DND-41 (cell line): ENCODE results near the gene KANSL1L.

ENCODE experiments used
- ATAC-seq: fragments of 200-7000 bp; cut with Tn5 transposase; 3 replicates; pipeline ENCODE4 v1.9.1; 2021; ENCODE audit warnings: low read depth; ENCODE audit not compliant: insufficient read depth
- DNase-seq: peaks from one replicate; pipeline ENCODE4 v3.0.0-alpha.2; 2020
- H2AFZ ChIP-seq: 2 replicates; pipeline ENCODE4 v1.6.0; 2012; ENCODE audit warnings: low read depth, low read length
- H3K27ac ChIP-seq: 2 replicates; pipeline ENCODE4 v1.5.1; 2012; ENCODE audit warnings: low read length, inconsistent platforms
- H3K27me3 ChIP-seq: fragments of 200-600 bp; sonication (generic); 2 replicates; pipeline ENCODE4 v1.6.0; 2012; ENCODE audit warnings: low read length, mild to moderate bottlenecking, inconsistent platforms; ENCODE audit not compliant: insufficient read depth, poor library complexity
- H3K36me3 ChIP-seq: 2 replicates; pipeline ENCODE4 v1.5.1; 2012; ENCODE audit warnings: low read length, inconsistent platforms; ENCODE audit not compliant: insufficient read depth
- H3K4me1 ChIP-seq: 2 replicates; pipeline ENCODE4 v1.5.1; 2012; ENCODE audit warnings: mild to moderate bottlenecking, low read length; ENCODE audit not compliant: insufficient read depth
- H3K4me2 ChIP-seq: 2 replicates; pipeline ENCODE4 v1.6.0; 2012; ENCODE audit warnings: mild to moderate bottlenecking, moderate library complexity, low read length, inconsistent platforms; ENCODE audit not compliant: insufficient read depth
- H3K4me3 ChIP-seq, 2 experiments: fragments of 200-600 bp in 1 of 2; shearing (Covaris generic) in 1 of 2; 2 replicates each; pipeline ENCODE4 v1.5.1; 2012 to 2016; ENCODE audit warnings: inconsistent platforms in 2 of 2, low read length in 2 of 2, mild to moderate bottlenecking in 2 of 2, low read depth in 1 of 2, moderate library complexity in 1 of 2
- H3K79me2 ChIP-seq: 2 replicates; pipeline ENCODE4 v1.6.0; 2012; ENCODE audit warnings: low read length, inconsistent platforms; ENCODE audit not compliant: insufficient read depth
- H3K9ac ChIP-seq: 2 replicates; pipeline ENCODE4 v1.6.0; 2012; ENCODE audit warnings: low read depth, mild to moderate bottlenecking, inconsistent platforms, low read length, moderate library complexity
- H3K9me3 ChIP-seq: 2 replicates; pipeline ENCODE4 v1.5.1; 2012; ENCODE audit warnings: low read length, moderate library complexity, mild to moderate bottlenecking, inconsistent platforms; ENCODE audit not compliant: insufficient read depth, severe bottlenecking
- H4K20me1 ChIP-seq: 2 replicates; pipeline ENCODE4 v1.6.0; 2012; ENCODE audit warnings: low read length; ENCODE audit not compliant: insufficient read depth
- EZH2 ChIP-seq: IDR thresholded peaks from 3 replicates; pipeline ENCODE4 v1.6.1; 2012; ENCODE audit warnings: borderline replicate concordance, low read depth, mild to moderate bottlenecking, moderate library complexity, low read length, inconsistent platforms; ENCODE audit not compliant: severe bottlenecking
- TF ChIP-seq, protein P1 (sequence below): IDR thresholded peaks from 2 replicates; pipeline ENCODE4 v1.5.1; 2012; ENCODE audit warnings: borderline replicate concordance, low read length, moderate library complexity, mild to moderate bottlenecking; ENCODE audit not compliant: poor library complexity, severe bottlenecking; ENCODE audit errors: extremely low read depth

The KANSL1L gene

DNA sequence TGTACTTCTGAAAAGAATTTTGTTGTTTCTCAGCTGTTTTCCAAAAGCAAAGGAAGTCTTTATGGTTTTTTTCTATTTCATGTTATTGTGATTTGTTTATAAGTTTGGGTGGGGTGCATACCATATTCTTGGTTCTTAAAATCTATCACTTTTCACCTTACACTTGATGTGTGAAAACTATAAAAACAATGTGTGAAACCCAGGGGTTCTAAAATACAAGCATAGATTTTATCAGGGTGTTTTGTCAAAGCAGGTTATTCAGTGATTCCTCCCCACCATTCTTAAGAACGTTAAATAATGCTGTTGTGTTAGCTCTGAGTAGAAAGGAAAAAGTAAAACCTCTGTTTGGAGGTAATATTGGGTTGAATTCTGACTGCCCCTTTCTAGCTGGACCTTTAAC, 151.1 kb downstream of the KANSL1L start:
- Histone ChIP-seq H3K79me2 (peaks cover 10% of the 10 kb centered on the region), H3K9me3 (no peaks in the 10 kb centered on the region), H3K4me1 (no peaks in the 10 kb centered on the region), H3K4me2 (no peak overlapping the region), H3K27me3 (no peaks in the 10 kb centered on the region), H3K36me3 (peaks cover 95% of the 10 kb centered on the region), H3K4me3 (no peak overlapping the region), H3K9ac (no peak overlapping the region), H3K27ac (no peak overlapping the region), H4K20me1 (peaks cover 21% of the 10 kb centered on the region; the same call in 1 of the 2 replicates), H2AFZ (no peak overlapping the region)
- ATAC-seq, result no peak
- TF ChIP-seq EZH2, result no peak
- TF ChIP-seq, protein P1, sequence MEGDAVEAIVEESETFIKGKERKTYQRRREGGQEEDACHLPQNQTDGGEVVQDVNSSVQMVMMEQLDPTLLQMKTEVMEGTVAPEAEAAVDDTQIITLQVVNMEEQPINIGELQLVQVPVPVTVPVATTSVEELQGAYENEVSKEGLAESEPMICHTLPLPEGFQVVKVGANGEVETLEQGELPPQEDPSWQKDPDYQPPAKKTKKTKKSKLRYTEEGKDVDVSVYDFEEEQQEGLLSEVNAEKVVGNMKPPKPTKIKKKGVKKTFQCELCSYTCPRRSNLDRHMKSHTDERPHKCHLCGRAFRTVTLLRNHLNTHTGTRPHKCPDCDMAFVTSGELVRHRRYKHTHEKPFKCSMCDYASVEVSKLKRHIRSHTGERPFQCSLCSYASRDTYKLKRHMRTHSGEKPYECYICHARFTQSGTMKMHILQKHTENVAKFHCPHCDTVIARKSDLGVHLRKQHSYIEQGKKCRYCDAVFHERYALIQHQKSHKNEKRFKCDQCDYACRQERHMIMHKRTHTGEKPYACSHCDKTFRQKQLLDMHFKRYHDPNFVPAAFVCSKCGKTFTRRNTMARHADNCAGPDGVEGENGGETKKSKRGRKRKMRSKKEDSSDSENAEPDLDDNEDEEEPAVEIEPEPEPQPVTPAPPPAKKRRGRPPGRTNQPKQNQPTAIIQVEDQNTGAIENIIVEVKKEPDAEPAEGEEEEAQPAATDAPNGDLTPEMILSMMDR, result no peak
- DNase-seq, result no peak

DNA sequence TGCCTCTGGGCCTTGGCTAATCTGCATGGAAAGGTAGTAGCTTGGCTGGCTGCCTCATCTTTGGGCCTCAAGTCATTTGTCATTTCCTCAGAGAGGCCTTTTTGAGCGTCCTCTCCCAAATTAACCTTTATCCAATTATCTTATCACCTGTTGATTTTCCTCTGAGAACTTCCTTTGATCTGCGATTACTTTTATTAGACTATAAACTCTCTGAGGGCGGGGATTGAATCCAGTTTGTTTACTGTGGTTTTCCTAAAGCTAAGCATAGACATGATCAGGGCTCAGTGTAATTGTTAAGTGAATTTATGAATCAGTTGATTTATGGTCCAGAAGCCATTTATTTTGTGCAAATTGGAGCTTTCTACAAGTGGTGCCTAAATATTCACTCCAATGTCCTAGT, 161.3 kb downstream of the KANSL1L start:
- H3K36me3 ChIP-seq, result peaks cover 82% of the 10 kb centered on the region
- no peak overlapping the region for H2AFZ ChIP-seq
- H3K4me2 ChIP-seq, result no peak overlapping the region

DNA sequence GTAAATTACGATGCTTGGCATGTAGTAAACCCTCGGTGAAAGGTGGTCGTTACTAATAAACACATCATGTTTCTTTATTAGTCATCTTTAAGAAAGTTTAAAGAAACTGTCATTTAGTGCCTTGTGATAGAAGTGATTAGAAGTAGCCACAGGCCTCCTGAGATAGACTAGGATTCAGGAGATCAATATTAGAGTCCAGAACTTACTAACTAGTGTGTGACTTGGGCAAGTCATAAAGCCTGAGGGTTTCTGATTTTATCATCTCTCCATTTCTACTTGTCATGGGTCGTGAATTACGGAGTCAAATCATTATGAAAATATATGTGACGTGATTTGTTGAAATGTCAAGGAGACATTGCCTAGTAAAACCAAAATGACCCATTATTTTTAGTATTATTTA, 162.1 kb downstream of the KANSL1L start:
- no peak overlapping the region for H2AFZ ChIP-seq
- no peaks in the 10 kb centered on the region for H3K27me3 ChIP-seq
- ATAC-seq (no peak), DNase-seq (no peak)
- no peak overlapping the region for H3K4me3 ChIP-seq
- H3K79me2 ChIP-seq, result peaks cover 99% of the 10 kb centered on the region
- H3K9me3 ChIP-seq, result no peaks in the 10 kb centered on the region
- H4K20me1 ChIP-seq, result peaks cover 72% of the 10 kb centered on the region
- H3K27ac ChIP-seq, result no peak overlapping the region
- peaks cover 17% of the 10 kb centered on the region for H3K4me1 ChIP-seq
- peaks cover 83% of the 10 kb centered on the region for H3K36me3 ChIP-seq
- TF ChIP-seq EZH2, result no peak
- TF ChIP-seq, protein P1, result no peak
- H3K4me2 ChIP-seq, result no peak overlapping the region
- no peak overlapping the region for H3K9ac ChIP-seq

More for the DNA sequence above, 161.3 kb downstream of the KANSL1L start:
- ATAC-seq (no peak), DNase-seq (no peak)
- H3K9me3 ChIP-seq, result no peaks in the 10 kb centered on the region
- no peak overlapping the region for H3K4me3 ChIP-seq
- no peak overlapping the region for H3K9ac ChIP-seq
- TF ChIP-seq, protein P1, result no peak
- TF ChIP-seq EZH2, result no peak
- H4K20me1 ChIP-seq, result peaks cover 65% of the 10 kb centered on the region
- H3K79me2 ChIP-seq, result peaks cover 94% of the 10 kb centered on the region
- H3K27ac ChIP-seq, result no peak overlapping the region
- no peaks in the 10 kb centered on the region for H3K27me3 ChIP-seq
- peaks cover 10% of the 10 kb centered on the region for H3K4me1 ChIP-seq

DNA sequence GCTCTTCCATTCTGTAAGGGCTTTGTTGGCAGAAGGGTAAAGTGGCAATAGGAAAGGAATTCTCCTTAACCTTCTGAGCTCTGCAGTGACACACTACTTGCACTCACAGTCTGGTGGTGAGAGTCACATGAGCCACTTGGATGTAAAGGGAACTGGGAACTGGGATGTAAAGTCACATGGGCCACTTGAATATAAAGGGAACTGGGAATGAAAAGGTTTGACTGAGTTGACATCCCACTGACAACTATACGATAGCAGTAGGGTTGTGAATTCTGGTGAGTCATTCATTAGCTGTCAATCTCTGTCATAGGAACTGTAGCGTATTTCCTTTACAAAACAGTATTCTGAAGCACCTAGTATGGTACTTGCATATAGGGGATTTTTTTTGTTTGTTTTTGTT, 163.3 kb downstream of the KANSL1L start:
- Histone ChIP-seq H3K27ac (no peak overlapping the region), H3K4me1 (peaks cover 28% of the 10 kb centered on the region), H3K4me2 (no peak overlapping the region), H3K79me2 (peaks cover 100% of the 10 kb centered on the region), H3K36me3 (peaks cover 78% of the 10 kb centered on the region), H4K20me1 (peaks cover 75% of the 10 kb centered on the region), H3K4me3 (no peak overlapping the region), H2AFZ (no peak overlapping the region), H3K9ac (no peak overlapping the region), H3K9me3 (no peaks in the 10 kb centered on the region), H3K27me3 (no peaks in the 10 kb centered on the region)
- no peak for TF ChIP-seq EZH2
- TF ChIP-seq, protein P1, result no peak
- no peak for ATAC-seq
- no peak for DNase-seq
